HL-60/S4 treated with phorbol 12-myristate 13-acetate at 8.2 ng/mL for 4 days and 3 days (cell line): ENCODE measurements around the gene GPR82.
"Not testable (repeated sequence)": the region's sequence is repeated elsewhere in the genome, so short reads cannot be mapped to it uniquely, and the experiment has no call there.

Source experiments
- in situ Hi-C: fragments of 300-500 bp; cut with MboI; formaldehyde crosslinking; loops from 2 replicates; pipeline ENCODE4 v1.15.0; 2022; ENCODE audit warnings: low sequenced_read_pairs

Gene GPR82, protein sequence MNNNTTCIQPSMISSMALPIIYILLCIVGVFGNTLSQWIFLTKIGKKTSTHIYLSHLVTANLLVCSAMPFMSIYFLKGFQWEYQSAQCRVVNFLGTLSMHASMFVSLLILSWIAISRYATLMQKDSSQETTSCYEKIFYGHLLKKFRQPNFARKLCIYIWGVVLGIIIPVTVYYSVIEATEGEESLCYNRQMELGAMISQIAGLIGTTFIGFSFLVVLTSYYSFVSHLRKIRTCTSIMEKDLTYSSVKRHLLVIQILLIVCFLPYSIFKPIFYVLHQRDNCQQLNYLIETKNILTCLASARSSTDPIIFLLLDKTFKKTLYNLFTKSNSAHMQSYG

DNA sequence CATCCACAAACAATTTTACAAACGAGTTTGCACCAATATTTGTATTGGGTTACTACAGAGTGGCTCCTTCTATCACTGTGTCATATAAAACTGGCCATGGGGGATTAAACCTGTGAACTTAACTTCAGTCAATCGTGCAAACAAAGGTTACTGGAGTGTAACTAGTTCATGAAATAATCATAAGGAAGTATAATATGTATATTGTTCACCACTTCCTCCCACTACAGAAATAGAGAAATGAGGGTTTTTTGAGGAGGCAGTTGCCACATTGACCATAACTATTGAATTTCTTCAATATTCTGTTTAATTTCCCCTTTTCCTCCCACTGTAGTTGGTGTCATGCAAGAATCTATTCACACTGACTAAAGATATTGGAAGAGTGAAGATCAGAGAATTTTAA lies at the start of gene GPR82:
Gene GPR82 (plus strand): TSS at position 356 of the 400 bp plus-strand sequence. CDS start 2,846 bp downstream, outside the sequence.
- in situ Hi-C loops, result no loop called here

DNA sequence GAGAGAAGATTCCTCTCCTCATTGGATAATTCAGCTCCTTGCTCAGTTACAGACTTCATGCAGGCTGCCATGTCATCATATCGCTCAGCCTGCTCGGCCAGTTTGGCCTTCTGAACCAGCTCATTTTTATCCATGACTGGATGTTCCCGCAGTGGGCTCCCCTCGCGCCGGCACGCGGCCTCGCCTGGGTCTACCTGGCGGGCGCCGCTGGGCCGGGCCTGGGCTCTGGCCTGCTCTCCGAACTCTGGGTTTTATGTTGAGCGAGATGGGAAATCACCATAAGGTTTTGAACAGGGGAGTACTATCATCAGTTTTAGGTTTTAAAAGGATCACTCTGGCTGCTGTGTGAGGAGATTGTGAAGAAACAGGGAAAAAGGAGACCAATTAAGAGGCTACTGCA lies 47.6 kb upstream of the GPR82 start:
- in situ Hi-C loops, result not testable (repeated sequence)

DNA sequence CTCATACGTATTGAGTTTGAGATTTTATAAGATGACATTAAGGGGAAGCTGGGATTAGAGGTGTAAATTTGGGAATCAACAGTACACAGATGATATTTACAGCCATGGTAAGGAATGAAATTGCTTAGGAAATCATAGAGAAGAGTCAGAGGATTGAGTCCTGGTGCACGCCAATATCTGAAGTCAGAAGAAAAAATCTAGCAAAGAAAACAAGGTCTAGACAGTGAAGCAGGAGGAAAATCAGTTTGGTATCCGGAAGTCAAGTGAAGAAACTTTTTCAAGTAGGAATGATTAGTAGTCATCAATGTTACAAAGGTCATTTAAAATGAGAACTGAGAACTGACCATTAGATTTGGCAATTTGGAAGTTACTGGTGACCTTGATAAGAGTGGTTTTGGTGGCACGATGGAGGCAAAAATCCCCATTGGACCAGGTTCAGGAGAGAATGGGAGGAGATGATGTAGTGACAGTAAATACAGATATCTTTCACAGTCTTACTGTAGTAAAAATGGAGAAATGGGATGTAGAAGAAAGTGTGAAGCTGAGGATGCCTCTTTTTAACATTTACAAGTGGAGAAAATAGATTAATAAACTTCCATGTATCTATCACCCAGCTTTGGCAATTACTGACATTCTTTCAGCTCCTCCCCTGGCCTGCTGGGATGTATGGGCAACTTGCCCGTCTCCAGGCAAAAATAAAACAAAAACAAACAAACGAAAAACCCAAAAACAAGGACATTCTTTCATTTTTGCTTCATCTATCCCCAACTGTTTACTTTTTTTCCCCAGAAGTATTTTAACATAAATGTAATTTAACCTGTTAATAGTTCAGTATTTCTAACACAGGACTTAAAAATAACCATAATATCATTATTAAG lies 46.6 kb upstream of the GPR82 start:
- in situ Hi-C loops, result no loop called here

DNA sequence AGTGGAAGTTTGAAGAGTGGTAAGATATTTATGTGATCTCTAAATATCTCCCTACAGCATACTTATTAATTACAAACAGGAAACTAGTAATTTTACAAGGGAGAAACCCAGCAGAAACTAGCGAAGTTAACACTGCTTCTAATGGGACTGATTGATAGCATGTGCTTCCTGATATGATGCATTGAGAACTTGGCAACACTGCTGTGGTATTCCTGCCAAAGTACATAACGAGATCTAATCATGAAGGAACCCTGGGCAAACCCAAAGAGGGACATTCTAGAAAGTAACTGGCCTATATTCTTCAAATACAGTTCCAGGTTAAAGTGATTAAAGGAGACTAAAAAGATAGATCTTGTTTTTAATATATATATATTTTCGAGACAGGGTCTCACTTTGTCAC lies 39.8 kb upstream of the GPR82 start:
- in situ Hi-C loops, result no loop called here

DNA sequence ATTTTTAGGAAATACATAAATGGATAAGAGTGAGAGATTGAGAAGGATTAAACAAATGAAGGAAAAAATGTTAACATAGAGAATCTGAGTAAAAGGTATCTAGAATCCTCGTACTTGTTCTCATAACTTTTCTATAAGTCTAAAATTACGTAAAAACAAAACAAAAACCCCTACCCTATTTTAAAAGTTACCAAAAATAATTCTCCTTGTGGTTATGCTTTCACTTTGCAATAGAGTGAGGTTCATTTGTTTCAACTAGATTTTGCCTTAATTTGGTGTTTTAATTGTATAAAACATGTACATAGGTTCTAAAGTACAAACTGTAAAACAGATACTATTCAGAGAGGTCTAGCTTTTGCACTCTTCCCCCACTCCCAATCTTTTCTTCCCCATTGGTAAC lies 39.0 kb upstream of the GPR82 start:
- in situ Hi-C loops, result no loop called here

DNA sequence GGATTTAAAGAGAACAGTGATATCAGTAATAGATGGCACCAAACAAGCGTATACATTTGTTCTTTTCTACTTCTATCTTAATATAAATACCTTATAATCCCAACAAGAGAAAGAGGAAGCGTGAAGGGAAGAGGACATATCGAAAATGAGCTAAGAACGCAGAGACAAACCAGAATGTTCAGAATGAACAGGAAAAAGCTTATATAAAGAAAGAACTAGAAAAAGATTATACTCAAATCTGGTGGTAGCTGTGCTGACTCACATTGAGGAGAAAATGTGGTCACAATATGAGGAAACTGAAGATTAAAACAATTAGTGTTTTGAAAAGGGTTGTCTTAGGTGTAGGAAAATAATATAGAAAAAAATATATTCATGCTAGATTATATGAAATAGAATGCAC lies 37.2 kb upstream of the GPR82 start:
- in situ Hi-C loops, result no loop called here

DNA sequence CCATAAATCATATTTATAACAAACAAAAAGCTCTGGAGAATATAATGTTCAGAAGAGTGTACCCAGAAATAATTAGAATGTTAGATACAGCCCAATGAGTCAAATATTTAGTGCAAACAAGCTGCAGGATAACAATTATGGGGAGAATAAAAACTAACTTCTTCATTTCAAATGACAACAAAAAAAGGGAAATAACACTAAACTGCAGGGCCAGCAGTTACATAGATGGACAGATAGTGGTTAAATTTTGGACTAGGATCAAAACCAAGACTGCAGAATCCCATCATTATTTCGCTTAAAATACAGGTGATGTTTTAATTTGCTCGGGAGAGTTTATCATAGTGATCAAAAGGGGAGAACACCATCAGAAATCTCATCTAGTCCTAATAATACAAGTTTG lies 35.8 kb upstream of the GPR82 start:
- in situ Hi-C loops, result no loop called here

DNA sequence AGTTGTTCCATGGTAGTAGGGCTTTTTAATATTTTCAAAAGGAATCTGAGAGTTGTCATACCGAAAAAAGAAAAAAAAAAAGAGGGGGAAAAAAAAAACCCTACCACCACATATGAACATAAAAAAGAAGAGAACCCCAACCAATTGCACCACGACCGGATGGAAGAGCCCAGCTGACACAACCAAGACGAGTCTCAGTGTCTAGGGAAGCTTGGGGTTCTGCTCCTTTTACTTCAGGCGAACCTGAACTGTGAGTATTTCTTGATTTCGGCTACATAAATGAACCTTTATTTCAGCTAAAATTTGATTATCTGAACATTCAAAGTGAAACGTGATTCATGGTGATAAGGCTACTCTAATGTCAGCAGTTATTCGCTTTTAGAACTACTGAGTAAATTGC lies 35.1 kb upstream of the GPR82 start, which contains the start of gene GPR34:
Gene GPR34 (plus strand): TSS at position 139 of the 400 bp plus-strand sequence. CDS start 6,661 bp downstream, outside the sequence.
- in situ Hi-C loops, result no loop called here

DNA sequence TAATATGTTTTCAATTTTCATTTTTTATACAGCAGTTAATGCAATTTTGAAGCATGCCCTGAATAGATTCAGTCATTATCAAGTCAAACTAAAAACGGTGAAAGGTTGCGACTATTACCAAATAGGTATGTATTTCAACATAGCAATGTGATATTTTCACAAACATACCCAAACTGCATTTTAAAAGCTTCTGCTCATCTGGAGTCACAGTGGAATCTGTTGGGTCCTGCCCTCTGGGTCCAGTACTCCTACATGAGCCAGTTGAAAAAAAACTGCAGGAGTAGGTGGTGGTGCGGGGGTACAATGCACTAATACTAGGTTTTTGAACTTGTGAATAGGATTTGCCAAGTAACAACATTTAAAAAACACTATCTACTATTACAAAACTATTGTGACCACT lies 34.3 kb upstream of the GPR82 start:
- in situ Hi-C loops, result no loop called here

DNA sequence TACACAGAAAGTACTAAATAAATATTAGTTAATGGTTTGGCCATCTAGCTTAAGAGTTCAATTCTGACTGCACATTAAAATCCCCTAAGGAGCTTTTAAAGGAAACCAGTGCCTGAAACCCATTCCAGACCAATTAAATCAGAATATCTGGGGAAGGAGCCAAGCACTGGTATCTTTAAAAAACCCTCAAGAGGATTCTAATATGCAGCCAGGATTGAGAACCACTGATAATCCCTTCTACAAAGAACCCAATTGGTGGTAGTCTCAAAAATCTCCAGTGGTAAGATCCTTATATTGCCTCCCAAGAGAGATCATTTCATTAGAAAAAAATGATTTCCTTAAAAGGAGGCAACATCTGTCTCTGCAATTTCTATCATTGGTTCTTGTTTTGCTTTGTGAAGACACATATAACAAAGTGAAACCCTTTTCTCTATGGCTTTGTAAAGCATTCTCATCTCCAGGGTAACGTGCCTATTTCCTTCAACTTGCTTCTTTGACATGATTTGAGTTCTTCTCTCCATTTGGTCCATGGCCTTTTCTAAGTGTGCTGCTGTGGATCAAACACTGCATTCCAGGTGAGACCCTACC lies 31.7 kb upstream of the GPR82 start:
- in situ Hi-C loops, result no loop called here

DNA sequence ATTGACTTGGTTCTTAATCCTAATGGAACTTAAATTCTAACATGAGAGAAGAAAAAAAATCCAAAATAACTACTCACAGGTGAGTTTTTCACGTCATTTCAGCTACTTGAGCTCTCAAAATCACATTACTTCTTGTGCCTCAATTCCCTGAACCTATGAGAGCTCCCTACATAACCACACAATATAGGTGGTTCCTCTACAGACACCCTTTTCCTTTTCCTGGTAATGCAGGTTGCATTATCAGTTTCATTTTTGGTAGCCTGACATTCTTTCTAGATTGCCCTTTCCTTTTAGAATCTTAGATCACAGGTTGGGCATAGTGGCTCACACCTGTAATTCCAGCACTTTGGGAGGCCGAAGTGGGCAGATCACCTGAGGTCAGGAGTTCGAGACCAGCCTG lies 31.0 kb upstream of the GPR82 start:
- in situ Hi-C loops, result no loop called here

DNA sequence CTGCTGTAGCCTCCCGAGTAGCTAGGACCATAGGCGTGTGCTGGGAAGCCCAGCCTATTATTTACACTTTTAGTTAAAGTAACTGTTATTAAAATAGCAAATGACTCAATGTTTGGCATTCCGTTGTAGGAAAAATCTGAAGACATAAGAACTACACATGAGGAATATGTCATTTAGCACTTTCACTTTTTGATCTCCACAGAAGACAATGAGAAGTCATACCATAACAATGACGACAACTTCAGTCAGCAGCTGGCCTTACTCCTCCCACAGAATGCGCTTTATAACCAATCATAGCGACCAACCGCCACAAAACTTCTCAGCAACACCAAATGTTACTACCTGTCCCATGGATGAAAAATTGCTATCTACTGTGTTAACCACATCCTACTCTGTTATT lies 28.6 kb upstream of the GPR82 start:
- in situ Hi-C loops, result no loop called here

DNA sequence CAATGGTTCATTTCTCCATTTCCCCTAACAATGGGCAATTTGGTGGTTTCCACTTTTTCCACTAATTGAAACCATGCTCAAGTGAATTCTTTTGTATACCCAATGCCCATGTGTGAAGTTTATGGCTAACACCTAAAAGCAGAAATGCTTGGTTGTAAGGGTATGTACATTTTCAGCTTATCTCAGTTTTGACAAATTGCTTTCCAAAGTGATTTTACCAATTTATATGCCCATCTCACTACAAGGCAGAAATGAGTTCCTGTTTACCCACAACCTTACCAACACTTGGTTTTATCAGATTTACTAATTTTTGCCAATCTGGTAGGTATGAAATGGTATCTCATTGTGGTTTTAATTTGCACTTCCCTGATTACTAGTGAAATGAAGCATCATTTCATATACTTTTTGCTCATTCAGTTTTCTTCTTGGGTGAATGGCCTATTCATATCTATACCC lies 20.4 kb upstream of the GPR82 start:
- in situ Hi-C loops, result no loop called here

DNA sequence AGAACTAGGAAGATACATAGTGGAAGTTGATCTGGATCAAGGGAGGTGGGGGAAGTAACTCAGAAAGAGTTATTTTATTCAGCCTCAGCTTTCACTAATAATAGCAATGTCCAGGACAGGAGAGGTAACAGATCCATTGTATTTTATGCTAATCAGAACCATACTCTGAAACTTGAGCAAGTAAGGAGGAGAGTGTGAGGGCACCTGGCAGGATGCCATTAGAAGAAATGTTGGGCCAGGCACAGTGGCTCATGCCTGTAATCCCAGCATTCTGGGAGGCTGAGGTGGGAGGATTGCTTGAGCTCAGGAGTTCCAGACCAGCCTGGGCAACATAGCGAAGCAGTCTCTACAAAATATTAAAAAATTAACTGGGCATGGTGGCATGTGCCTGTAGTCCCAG lies 18.9 kb upstream of the GPR82 start:
- in situ Hi-C loops, result no loop called here

DNA sequence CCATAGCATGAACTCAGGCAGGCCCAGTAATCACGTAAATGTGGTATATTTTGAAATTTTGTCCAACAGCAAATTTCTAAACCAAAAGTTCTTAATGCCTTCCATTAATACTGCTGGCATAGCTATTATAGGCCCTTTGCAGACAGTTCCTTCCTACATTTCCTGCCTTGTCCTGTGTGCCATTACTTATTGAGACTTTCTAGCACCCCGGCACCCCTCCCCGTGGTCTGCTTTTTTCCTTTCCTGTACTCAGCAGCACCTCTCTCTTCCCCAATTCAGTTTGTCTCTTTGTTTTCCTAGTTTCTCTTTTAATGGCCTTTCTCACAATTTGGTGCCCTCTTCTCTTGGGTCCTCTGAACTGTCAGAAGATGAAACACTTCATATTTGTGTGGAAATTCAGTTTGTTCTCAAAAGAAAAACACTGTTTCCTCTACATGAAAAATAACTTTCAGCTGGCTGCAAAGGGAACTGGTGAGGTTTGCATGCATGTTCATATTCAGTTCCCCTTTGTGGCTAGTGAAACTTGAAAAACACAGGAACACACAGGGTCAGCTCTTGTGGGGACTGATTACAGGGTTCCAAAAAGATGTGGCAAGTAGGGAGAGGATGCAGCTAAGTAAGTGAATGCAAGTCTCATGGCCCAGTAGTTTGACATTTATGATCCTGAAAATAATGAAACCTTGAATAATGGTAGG lies 18.2 kb upstream of the GPR82 start:
- in situ Hi-C loops, result no loop called here

DNA sequence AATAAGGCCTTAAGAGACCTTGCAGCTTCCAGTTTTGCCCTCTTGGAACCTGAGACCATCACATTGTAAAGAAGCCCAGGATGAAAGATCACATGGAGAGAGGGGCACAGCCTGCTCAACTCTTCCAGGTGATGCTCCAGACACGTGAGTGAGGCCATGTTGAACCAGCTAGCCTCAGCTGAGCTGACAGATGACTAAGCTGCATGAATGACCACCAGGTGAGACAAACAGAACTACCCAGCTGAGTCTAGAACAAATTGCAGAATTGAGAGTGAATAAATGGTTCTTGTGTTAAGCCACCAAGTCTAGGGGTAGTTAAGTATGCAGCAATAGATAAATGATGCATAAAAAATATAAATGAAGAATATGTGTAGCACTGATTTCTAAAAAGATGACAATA lies 16.8 kb upstream of the GPR82 start:
- in situ Hi-C loops, result no loop called here

DNA sequence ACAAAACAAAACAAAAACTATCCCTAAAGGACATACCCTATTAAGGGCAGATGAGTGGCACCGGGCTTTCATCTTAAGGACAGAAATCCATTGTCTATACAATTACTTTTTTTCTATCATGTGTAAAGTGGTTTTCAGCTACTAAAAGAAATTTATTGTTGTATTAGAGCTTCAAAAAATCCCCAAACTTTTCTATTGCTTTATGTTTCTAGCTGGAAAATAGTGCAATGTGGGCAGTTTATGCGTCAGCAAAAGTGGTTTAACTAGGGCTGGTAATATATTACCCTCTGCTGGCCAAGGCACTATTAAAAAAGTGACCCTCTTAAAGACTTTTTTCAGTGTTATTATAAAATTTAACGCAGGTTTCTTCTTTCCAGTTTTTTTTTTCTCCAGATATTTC lies 15.5 kb upstream of the GPR82 start:
- in situ Hi-C loops, result no loop called here

DNA sequence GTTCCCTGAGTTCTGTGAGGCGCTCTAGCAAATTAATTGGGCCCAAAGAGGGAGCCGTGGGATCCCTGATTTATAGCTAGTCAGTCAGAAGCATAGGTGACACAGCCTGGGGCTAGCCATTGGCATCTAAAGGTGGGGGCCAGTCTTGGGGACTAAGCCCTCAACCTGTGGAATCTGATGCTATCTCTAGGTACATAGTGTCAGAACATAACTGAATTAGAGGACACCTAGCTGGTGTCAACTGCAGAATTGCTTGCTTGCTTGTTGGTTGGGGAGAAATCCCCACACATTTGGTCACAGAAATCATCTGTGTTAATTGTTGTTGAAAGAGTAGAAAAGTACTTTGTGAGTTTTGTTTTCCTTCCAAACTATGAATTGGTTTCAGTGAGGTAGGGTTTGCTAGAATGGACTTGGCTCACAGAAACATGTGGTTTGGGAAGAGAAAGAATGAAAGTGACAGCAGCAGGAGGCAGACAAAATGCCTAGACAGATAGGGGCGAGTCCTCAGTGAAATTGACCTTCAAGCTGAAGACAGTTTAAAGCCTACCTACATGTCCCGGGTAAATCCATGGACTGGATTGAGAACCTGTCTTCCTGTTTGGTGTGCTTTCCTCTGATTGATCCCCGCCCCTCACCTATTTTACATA lies 12.8 kb upstream of the GPR82 start:
- in situ Hi-C loops, result no loop called here

DNA sequence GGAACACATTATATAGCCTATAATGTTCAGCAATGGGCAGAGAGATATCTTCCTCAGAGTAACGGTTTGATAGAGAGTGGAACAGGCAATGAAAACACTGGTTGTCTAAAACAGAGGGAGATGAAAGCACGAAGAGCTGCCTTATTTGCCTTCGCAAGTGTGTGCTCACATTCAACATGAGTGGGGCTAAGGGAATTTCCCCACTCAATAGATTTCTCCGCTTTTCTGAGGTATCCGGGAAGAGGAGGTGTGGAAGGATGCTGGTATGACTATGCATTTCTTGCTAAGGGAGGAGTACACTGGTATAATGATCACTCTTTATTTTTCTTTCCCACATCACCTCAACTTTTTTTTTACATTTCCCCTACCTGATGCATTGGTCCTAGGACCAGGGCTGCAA lies 7.8 kb upstream of the GPR82 start:
- in situ Hi-C loops, result no loop called here

DNA sequence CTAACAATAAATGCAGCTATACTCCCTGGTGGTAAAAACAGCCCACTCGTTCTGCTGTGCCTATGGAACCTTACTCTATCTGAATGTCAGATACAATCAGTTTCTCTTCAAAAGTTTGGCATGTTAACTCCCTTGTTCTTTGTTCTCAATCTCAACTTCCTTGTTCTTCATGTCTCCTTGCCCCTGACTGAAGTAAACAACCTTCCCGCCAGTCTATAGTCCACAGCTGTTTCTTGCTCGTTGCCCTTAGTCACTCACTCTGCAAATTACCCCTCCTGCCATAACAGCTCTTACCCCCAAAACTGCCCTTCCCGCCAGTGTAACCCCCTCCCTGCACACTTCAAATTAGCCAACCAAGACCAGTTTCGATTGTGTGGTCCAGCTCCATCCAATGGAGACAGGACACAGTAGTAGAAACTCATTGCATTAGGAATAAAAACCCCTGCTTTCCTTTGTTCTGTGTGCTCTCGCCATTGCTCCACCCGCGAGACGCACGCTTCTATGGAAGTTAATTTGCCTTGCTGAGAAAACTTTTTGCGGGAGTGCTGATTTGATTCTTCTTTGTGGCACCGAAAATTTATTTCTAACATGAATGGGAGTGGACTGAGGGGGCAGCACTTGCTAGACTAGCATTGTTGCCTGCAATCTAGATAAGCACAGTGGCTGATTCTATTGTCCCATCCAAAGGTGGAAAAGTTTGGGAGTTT lies 7.1 kb upstream of the GPR82 start:
- in situ Hi-C loops, result no loop called here
